ENCODE results near the gene ARHGAP6. TPM values are rescaled to one million over a fixed set of nuclear protein-coding genes. Genes with fewer than 3 reads are reported as not detected.

ARHGAP6 gene
- total and polyA plus RNA-seq, 9 of the 15 experiments (the other 6 are each of a cell fraction or from before 2014, with no cell fraction given): 12.5 to 63.6 (median 41.8) TPM

DNA sequence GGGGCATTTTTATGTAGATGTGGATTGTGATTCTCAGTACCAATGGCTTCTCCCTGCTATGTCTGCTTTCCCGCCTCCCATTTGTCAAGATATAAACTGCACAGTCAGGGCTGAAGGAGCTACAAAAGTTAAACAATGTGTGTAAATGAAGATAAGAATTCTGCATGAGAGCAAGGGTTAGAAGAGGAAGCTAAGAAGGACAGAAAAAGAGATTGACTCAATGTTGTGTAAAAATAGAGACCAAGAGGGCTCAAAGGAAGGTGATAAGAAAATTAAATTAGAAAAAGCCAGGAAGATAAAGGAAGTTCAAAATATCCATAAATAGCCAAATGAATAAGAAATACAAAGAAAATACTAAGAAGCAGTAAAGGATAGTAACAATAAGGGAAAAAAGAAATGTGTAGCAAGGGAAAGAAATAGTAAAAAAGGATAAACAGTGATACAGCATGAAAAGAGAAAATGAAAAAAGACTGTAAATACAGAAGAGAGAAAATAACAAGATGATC is 290.1 kb downstream of the ARHGAP6 start:
- peak overlapping the region in 1 of 2 experiments; percentile 64; a peak in 2 of 4 replicates for H3K9ac ChIP-seq (ENCODE audit: insufficient read depth in 1 of 2, low read depth in 2 of 2, low read length in 2 of 2)
- no peak overlapping the region for H2AFZ ChIP-seq (ENCODE audit: low read depth, low read length)
- FAIRE-seq (peak; percentile 82), DNase-seq (ENCODE audit: extremely low read depth in 1 of 4, low spot score in 3 of 4) (peak; percentile 45 to 90 (median 58)), ATAC-seq (peak; percentile 96)
- in situ Hi-C loops (cut with MboI): loop anchor here (25.0 kb wide), 1 partner anchor 387 kb away; the partner anchor contains the start of gene MSL3
- H3K4me3 ChIP-seq: no peak overlapping the region
- H3K36me3 ChIP-seq (ENCODE audit: control insufficient read depth, insufficient read depth, low read length): peaks cover 20% of the 10 kb centered on the region
- intact Hi-C loops (cut with micrococcal nuclease): loop anchor here (2.0 to 5.0 kb wide), 2 partner anchors 33 to 121 kb away; no protein-coding TSS in a partner anchor
- H3K4me2 ChIP-seq (ENCODE audit: insufficient read depth, low read length): peak overlapping the region; percentile 45
- WGBS (ENCODE audit: insufficient coverage, low coverage, missing lambda C conversion rate): 0% methylated on average over 1 of the region's 1 CpG
- peaks cover 8 to 41% of the 10 kb centered on the region in 2 experiments for H3K4me1 ChIP-seq (replicated peaks in 1 of 2; ENCODE audit: control insufficient read depth in 2 of 2, insufficient read depth in 2 of 2, low read length in 2 of 2)
- no peaks in the 10 kb centered on the region for H3K27me3 ChIP-seq (ENCODE audit: control insufficient read depth in 2 of 2, insufficient read depth in 2 of 2, low read length in 2 of 2)
- H4K20me1 ChIP-seq (replicated peaks; ENCODE audit: control insufficient read depth, insufficient read depth, low read length): no peaks in the 10 kb centered on the region
- H3K9me3 ChIP-seq (replicated peaks; ENCODE audit: control insufficient read depth, insufficient read depth, low read depth, low read length): peaks cover 5% of the 10 kb centered on the region
- H3K27ac ChIP-seq (ENCODE audit: extremely low read depth, low read depth, low read length): peak overlapping the region; percentile 91
- ChIA-PET POLR2A (interaction anchor here (0.6 to 0.7 kb wide), 2 partner anchors 10 to 62 kb away, joined by 3 to 4 read pairs; no protein-coding TSS in a partner anchor), CTCF (ENCODE audit: low intra/inter-chr PET ratio) (no interaction called here)
- peaks cover 96% of the 10 kb centered on the region for H3K79me2 ChIP-seq (ENCODE audit: control insufficient read depth, insufficient read depth, low read length)
- H3K9me1 ChIP-seq (ENCODE audit: control insufficient read depth, insufficient read depth, low read length): no peaks in the 10 kb centered on the region
- BruUV-seq (replicated peaks): no TSS peak
- TF ChIP-seq HBP1 (CRISPR knock-in tag; IDR thresholded peaks at IDR 0.05) (0 out of 2 replicates have a peak, but pooled peaks have one; percentile 48), ZNF354B (CRISPR knock-in tag; IDR thresholded peaks at IDR 0.05) (no peak), STAT5A (IDR thresholded peaks at IDR 0.05; ENCODE audit: borderline replicate concordance, low read length) (peak; percentile 77), FOXA3 (CRISPR knock-in tag; conservative IDR thresholded peaks at IDR 0.05 in 1 of 2, IDR thresholded peaks at IDR 0.05 in 1 of 2) (peak in 1 of 2 experiments; percentile 67; a peak in 3 of 4 replicates), ZNF23 (CRISPR knock-in tag; IDR thresholded peaks at IDR 0.05) (no peak), TRIM24 (IDR thresholded peaks at IDR 0.05) (peak; percentile 78 to 85), GTF2B (IDR thresholded peaks at IDR 0.05; ENCODE audit: extremely low read depth, insufficient read length) (no peak), PTRF (tag; IDR thresholded peaks at IDR 0.05) (no peak), C11orf30 (IDR thresholded peaks at IDR 0.05; ENCODE audit: low read depth) (peak; percentile 92), FOXA1 (IDR thresholded peaks at IDR 0.05; ENCODE audit: borderline replicate concordance) (no peak), ZKSCAN1 (IDR thresholded peaks at IDR 0.05; ENCODE audit: low read depth, low read length) (no peak), ZNF695 (CRISPR knock-in tag; IDR thresholded peaks at IDR 0.05) (no peak), TAF9B (IDR thresholded peaks at IDR 0.05; ENCODE audit: partially characterized antibody) (peak; percentile 65), ZNF175 (CRISPR knock-in tag; IDR thresholded peaks at IDR 0.05; ENCODE audit: low read depth) (0 out of 2 replicates have a peak, but pooled peaks have one; percentile 46), LARP7 (IDR thresholded peaks at IDR 0.05) (peak; percentile 89; the same call in 1 of the 2 replicates)
- TF ChIP-seq, protein P1, sequence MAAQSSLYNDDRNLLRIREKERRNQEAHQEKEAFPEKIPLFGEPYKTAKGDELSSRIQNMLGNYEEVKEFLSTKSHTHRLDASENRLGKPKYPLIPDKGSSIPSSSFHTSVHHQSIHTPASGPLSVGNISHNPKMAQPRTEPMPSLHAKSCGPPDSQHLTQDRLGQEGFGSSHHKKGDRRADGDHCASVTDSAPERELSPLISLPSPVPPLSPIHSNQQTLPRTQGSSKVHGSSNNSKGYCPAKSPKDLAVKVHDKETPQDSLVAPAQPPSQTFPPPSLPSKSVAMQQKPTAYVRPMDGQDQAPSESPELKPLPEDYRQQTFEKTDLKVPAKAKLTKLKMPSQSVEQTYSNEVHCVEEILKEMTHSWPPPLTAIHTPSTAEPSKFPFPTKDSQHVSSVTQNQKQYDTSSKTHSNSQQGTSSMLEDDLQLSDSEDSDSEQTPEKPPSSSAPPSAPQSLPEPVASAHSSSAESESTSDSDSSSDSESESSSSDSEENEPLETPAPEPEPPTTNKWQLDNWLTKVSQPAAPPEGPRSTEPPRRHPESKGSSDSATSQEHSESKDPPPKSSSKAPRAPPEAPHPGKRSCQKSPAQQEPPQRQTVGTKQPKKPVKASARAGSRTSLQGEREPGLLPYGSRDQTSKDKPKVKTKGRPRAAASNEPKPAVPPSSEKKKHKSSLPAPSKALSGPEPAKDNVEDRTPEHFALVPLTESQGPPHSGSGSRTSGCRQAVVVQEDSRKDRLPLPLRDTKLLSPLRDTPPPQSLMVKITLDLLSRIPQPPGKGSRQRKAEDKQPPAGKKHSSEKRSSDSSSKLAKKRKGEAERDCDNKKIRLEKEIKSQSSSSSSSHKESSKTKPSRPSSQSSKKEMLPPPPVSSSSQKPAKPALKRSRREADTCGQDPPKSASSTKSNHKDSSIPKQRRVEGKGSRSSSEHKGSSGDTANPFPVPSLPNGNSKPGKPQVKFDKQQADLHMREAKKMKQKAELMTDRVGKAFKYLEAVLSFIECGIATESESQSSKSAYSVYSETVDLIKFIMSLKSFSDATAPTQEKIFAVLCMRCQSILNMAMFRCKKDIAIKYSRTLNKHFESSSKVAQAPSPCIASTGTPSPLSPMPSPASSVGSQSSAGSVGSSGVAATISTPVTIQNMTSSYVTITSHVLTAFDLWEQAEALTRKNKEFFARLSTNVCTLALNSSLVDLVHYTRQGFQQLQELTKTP (IDR thresholded peaks at IDR 0.05; ENCODE audit: low read depth in 1 of 2, partially characterized antibody in 2 of 2): peak; percentile 64 to 90
